IPS-18c (cell line): Measurements from ENCODE around the gene KIFAP3.
"Not testable (repeated sequence)": the region's sequence is repeated elsewhere in the genome, so short reads cannot be mapped to it uniquely, and the experiment has no call there.

Experiments used
- H3K4me3 ChIP-seq: 2 replicates; pipeline ENCODE4 v1.7.0; 2013; ENCODE audit warnings: low read depth, mild to moderate bottlenecking, low read length, moderate library complexity; ENCODE audit not compliant: insufficient read depth
- H3K9me3 ChIP-seq: one replicate; pipeline ENCODE4 v1.6.1; 2013; ENCODE audit warnings: mild to moderate bottlenecking, low read length, moderate library complexity; ENCODE audit not compliant: control insufficient read depth, insufficient read depth

Gene KIFAP3

GRCh38 chr1:169886931-169887330 lies 187.6 kb downstream of the KIFAP3 start:
- H3K4me3 ChIP-seq = no peak overlapping the region
- H3K9me3 ChIP-seq = no peaks in the 10 kb centered on the region

- Histone ChIP-seq H3K4me3 (no peak overlapping the region), H3K9me3 (no peaks in the 10 kb centered on the region)
Observed at GRCh38 chr1:169886422-169886821, 188.1 kb downstream of the KIFAP3 start.

- Histone ChIP-seq H3K9me3 (no peaks in the 10 kb centered on the region), H3K4me3 (no peak overlapping the region)
Observed at GRCh38 chr1:169885207-169885606, 189.3 kb downstream of the KIFAP3 start.

- Histone ChIP-seq H3K4me3 (no peak overlapping the region), H3K9me3 (no peaks in the 10 kb centered on the region)
Observed at GRCh38 chr1:169884634-169885033, 189.9 kb downstream of the KIFAP3 start.

GRCh38 chr1:169882039-169882511 lies 192.4 kb downstream of the KIFAP3 start:
- Histone ChIP-seq H3K4me3 (no peak overlapping the region), H3K9me3 (no peaks in the 10 kb centered on the region)

- no peak overlapping the region for H3K4me3 ChIP-seq
Observed at GRCh38 chr1:169879034-169879840, 195.3 kb downstream of the KIFAP3 start.

GRCh38 chr1:169878498-169878897 lies 196.0 kb downstream of the KIFAP3 start:
- Histone ChIP-seq H3K9me3 (no peaks in the 10 kb centered on the region), H3K4me3 (no peak overlapping the region)

More at GRCh38 chr1:169879034-169879840, 195.3 kb downstream of the KIFAP3 start:
- no peaks in the 10 kb centered on the region for H3K9me3 ChIP-seq

GRCh38 chr1:169877800-169878491 lies 196.5 kb downstream of the KIFAP3 start:
- Histone ChIP-seq H3K4me3 (no peak overlapping the region), H3K9me3 (peaks cover 1% of the 10 kb centered on the region)

GRCh38 chr1:169874229-169874628 lies 200.3 kb downstream of the KIFAP3 start:
- peaks cover 12% of the 10 kb centered on the region for H3K9me3 ChIP-seq
- H3K4me3 ChIP-seq = no peak overlapping the region

GRCh38 chr1:169873582-169874199 lies 200.8 kb downstream of the KIFAP3 start:
- Histone ChIP-seq H3K4me3 (no peak overlapping the region), H3K9me3 (peaks cover 12% of the 10 kb centered on the region)

GRCh38 chr1:169872906-169873305 lies 201.6 kb downstream of the KIFAP3 start:
- peaks cover 12% of the 10 kb centered on the region for H3K9me3 ChIP-seq

GRCh38 chr1:169871988-169872387 lies 202.5 kb downstream of the KIFAP3 start:
- H3K9me3 ChIP-seq = peaks cover 12% of the 10 kb centered on the region
- not testable (repeated sequence) for H3K4me3 ChIP-seq

More at GRCh38 chr1:169872906-169873305, 201.6 kb downstream of the KIFAP3 start:
- H3K4me3 ChIP-seq = no peak overlapping the region
